HG02678 (cell line): ENCODE data around the gene FOXA3.

Experiments
- ATAC-seq: cut with Tn5 transposase; IDR thresholded peaks from one replicate; pipeline ENCODE4 v1.9.1; 2021; ENCODE audit warnings: mild to moderate bottlenecking, moderate library complexity; ENCODE audit not compliant: unreplicated experiment

The FOXA3 gene

GRCh38 chr19:45872095-45872919 is 8.2 kb downstream of the FOXA3 start:
- no peak for ATAC-seq

DNA sequence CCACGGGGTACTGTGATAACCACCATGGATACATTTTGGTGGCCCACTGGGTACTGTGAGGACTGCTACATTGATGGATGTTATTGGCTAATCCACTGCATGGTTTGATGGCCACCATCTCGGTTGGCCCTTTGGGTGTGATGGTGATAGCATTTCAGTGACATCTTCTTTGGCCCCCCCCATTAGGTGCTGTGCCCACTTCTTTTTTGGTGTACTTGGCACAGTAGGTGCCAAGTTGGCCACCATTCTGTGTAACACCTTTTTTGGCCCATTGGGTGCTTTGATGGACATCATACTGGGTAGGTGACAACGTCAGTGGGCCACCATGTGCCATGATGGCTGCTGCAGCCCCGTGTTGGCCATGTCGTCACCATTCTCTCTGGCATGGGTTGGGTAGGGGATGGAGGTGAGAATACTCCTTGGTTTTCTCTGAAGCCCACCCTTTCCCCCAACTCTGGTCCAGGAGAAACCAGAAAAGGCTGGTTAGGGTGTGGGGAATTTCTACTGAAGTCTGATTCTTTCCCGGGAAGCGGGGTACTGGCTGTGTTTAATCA is 9.2 kb downstream of the FOXA3 start:
- no peak for ATAC-seq

GRCh38 chr19:45874620-45874966 is 10.5 kb downstream of the FOXA3 start:
- ATAC-seq: no peak

GRCh38 chr19:45876161-45876410 is 12.0 kb downstream of the FOXA3 start:
- ATAC-seq: no peak

- ATAC-seq: no peak
Measured at GRCh38 chr19:45876411-45877197, 12.5 kb downstream of the FOXA3 start.

- ATAC-seq: no peak
Measured at GRCh38 chr19:45878043-45878794, 14.1 kb downstream of the FOXA3 start.

GRCh38 chr19:45879055-45879454 is 14.9 kb downstream of the FOXA3 start:
- no peak for ATAC-seq

DNA sequence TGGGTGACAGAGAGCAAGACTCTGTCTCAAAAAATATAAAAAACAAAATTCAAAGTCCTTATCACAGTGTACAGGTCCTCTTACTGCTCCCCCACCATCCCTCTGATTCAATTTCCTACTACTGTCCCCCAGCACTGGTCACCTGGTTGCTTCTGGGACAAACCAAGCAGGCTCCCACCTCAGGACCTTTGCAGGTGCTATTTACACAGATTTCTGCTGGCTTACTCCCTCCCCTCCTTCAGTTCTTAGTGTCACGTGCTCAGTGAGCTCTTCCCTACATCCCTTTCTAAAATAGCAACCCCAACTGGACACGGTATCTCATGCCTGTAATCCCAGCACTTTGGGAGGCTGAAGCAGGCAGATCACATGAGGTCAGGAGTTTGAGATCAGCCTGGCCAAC is 15.8 kb downstream of the FOXA3 start:
- no peak for ATAC-seq

- no peak for ATAC-seq
Measured at GRCh38 chr19:45881082-45881908, 17.2 kb downstream of the FOXA3 start.

- ATAC-seq: no peak
Measured at GRCh38 chr19:45881909-45882528, 17.9 kb downstream of the FOXA3 start.

DNA sequence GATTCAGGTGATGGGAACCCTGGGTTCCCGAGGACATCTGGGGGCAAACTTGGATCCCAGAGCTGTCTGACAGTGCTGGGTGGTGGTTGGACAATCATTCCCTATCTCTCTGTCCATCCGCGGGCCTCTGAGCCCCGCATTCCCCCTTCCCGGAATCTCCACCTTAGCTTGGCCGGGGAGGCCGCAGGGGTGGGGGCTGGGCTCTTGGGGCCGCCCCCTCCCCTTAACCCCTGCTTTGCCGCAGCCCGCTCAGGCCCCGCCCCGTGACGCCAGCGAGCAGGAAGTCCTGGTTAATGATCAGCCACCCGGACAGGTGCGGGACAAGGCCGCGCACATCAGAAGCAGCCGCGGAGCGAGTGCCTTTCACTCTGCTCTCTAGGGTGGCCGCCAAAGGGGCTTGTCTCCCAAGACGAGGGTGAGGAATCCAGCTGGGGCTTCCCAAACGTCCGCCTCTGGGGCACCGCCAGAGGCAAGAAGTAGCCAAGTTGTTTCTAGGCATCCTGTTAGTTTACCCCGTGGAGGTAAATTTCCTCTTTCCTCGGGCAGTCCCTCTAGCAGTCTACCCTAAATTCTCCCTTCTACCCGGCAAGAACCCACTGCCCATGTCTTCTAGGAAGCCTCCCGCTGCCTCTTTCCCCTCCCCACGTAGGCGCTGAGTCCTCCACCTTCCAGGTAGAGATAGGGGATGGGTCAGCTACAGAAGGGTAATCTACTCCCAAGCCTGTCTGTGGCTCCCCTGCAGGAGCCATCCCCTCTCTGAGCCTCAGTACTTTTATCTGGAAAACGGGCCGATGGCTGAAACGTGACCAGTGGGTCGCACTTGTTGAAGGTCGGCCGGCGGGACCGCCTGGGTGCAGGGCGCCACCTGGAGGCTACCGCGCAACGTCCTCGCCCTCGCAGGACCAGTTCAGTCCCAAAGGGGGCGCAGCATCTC is 18.8 kb downstream of the FOXA3 start:
- peak; percentile 40 for ATAC-seq

DNA sequence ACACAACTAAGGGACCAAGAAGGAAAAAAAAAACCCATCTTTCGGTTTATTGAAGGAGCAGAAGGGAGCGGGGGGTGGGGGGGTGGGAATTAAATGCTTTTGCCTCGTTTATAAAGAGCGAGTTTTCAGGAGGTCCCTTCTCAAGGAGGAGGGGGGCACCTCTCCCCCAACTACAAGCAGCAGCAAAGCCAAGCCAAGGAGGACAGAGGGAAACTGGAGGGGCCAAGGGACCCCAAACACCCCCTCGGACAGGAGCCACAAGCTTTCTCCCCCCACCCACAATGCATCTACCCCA is 19.4 kb downstream of the FOXA3 start:
- ATAC-seq: no peak

DNA sequence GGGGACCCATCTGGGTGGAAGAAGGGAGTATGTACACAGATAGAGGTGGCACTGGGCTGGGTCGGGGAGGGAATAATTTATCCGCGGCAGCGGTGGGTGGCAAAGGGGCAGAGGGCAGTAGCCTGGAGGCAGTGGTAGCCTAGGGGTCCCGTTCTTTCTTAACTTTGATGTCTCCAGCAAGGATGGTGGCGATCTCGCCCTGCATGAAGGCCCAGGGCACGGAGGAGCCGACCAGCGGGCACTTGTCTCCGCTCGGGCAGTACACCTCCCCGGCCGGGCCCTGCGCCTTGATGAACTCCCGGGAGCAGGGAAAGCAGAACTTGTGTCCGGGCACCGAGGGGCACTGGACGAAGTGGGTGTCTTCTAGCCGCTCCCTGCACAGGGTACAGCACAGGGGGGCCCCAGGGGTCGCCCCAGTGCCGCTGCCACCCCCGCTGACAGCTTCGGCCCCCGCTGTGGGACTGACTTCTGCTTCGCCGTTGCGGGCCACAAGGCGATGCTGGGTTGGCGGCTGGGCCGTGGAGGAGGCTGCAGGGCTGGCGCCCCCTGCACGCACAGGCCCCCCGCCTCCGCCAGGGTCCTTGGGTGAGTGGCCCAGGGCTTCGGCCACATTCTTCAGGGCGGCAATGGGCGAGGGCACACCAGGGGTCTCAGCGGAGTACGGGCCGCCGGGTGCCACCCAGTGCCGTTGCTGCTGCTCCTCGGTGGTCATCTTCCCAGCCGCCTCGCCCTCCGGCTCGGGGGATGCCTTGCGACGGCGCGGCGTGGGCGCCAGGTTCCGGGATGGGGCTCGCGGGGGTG is 20.0 kb downstream of the FOXA3 start:
- no peak for ATAC-seq

- ATAC-seq: no peak
Measured at GRCh38 chr19:45884682-45885555, 20.8 kb downstream of the FOXA3 start.

DNA sequence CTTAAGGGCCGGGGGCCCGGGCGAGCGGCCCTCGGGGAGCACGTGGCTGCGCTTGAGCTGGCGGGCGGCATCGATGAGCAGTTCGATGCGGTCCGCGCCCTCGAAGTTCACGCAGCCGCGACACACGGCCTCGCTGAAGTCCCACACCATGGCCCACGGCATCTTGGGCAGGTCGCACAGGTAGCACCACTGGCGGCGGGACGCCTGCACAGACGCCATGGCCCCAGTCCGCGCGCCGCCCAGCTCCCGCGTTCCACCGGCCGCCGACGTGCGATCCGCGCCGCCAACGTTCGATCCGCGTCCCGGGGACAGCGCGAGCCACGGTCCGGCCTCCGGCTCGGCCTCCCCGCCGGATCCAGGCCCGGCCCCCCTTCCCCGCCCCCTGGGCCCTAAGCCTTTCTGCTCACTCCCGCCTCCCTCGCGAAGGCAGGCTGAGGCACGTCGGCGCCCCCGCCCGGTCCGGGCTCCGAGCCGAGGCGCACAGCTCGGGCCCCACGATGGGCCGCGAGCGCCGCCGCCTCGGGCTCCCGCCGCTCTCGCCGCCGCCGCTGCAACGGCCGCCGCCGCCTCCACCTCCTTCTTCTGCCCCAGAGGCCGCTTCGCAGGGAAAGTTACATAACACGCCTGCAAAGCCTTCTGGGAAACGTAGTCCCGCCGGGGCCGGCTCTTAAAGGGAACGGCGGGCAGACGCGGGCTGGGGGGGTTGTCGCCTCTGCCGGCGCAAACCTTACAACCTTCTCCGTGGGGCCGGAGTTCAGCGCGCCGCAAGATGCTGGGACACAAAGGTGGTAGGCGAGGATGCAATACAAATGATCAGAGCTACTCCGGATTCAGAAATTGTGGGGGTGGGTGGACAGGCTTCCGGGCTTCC is 21.7 kb downstream of the FOXA3 start, which contains the start of gene IRF2BP1:
TSS of gene IRF2BP1 (minus strand) at position 586 of the 871 bp plus-strand sequence. CDS start at position 219, 367 bp downstream.
- peak; percentile 49 for ATAC-seq

- peak; percentile 59 for ATAC-seq
Measured at GRCh38 chr19:45886427-45887199, 22.5 kb downstream of the FOXA3 start.
